Hippocampal formation (tissue), 2 donors: ENCODE data around the gene ASB15.
A peak's percentile ranks its signal among the peaks of the same experiment; 100 is the strongest.
"Not testable (repeated sequence)": the region's sequence is repeated elsewhere in the genome, so short reads cannot be mapped to it uniquely, and the experiment has no call there.

Experiments used
- DNase-seq, 2 donors: peaks; one replicate each; lab custom pipeline; 2025; lab: John Stamatoyannopoulos, UW

Gene ASB15

GRCh38 chr7:123601530-123601929, at the start of gene ASB15:
Gene ASB15 (plus strand): TSS chr7:123601821. CDS start chr7:123614503, 12,682 bp downstream.
- DNase-seq, result no peak

GRCh38 chr7:123552134-123552533, 49.5 kb upstream of the ASB15 start:
- not testable (repeated sequence) for DNase-seq

DNA sequence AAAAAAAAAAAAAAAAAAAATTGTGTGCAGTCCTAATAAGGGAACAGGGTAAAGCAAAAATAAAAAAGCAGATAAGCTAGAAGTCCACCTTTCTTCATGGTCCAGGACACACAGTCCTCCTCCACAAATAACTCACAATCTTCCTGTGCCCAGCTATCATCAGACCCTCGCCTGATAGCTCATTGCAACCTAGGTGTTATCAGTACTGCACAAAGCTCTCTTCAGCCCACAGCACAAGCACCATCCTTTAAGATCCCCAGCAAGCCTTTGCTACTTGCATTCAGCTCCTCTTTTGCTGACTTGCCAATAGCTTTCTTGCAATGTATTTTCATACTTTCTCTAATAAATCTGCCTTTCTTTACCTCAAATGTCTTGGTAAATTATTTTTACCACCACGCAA, 49.0 kb upstream of the ASB15 start:
- no peak for DNase-seq

DNA sequence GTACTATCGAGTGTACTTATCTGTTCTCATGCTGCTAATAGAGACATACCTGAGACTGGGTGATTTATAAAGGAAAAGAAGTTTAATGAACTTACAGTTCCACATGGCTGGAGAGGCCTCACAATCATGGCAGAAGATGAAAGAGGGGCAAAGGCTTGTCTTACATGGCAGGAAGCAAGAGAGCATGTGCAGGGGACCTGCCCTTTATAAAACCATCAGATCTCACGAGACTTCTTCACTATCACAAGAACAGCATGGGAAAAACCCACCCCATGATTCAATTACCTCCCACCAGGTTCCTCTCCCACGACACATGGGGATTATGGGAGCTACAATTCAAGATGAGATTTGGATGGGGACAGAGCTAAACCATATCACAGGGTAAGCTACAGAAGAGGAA, 48.5 kb upstream of the ASB15 start:
- DNase-seq, result no peak

DNA sequence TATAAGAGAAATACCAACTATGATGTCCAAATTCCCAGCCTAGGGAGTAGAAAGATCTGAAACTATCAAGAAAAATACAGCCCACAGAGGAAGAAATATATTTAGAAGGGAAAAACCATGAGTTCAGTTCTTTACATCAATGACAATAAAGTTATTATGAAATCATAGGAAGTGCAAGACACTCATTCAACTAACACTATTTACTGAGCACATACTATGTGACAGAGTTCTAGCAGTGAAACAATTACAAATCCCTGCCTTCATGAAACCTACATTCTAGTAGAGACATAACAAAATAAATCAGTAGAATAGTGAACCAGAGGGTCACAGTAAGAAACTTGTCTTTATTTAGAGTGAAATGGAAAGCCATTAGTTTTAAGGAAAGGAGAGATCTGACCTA, 46.1 kb upstream of the ASB15 start:
- DNase-seq, result no peak

DNA sequence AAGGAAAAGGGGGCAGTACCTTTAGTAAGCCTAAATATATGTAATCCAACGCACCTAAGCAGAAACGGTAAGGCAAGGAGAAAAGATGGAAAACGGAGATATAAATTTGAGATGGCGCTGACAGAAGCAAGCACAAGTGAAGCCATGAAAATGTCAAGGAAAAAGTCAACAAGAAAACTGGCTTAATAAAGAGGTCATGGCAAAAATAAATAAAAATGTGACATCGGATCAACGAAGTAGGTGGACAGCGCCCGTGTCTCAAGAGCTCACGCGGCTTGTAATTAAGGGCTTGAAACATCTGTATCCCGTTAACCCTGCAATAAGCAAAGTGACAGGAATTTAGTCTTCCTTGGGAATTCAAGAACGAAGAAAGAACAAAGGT, 44.6 kb upstream of the ASB15 start:
- DNase-seq, result no peak

DNA sequence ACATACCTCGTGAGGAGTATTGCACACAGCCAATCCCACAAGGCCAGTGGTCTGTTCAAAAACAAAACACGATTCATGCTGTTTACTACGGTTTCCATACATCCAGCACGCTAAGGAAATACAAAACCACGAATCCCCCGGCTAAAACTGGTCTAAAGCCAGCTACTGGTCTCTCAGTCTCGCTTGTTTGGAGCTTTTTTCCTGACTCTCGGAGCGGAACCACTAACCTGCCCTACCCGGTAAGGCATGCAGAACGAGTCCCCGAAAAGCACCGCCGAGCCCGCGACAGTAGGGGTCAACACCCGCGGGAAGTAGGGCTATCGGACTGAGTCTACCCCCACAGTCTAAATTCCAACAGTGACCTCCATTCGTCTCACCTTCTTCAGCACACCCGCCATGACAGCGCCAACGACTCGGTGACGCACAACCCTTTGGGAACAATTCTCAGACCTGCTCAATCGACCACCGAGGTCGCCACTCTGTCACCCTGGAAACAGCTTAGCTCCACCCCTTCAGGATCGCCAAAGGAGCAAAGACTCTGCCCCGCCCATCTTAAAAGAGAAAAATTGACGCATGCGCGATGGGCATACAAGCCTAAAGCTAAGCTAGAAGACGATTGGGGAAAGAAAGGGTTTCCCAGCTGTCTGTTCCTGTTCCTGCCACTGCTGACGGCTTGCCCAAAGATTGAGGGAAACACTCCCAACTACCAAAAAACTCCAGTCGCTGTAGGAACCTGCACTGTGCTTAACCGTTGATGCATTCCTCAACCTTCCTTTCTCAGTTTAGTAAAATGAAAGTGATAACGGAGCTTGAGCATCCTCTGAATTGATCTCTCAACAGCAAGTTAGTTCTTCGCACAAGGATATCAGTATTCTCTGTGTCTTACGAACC, 44.0 kb upstream of the ASB15 start, which contains the start of gene NDUFA5:
NDUFA5 (minus strand) TSS at position 421 of the 891 bp plus-strand sequence; CDS start at position 398, 23 bp downstream.
- peak; percentile 97 to 99 for DNase-seq

GRCh38 chr7:123558289-123558874, 43.2 kb upstream of the ASB15 start:
- no peak for DNase-seq

DNA sequence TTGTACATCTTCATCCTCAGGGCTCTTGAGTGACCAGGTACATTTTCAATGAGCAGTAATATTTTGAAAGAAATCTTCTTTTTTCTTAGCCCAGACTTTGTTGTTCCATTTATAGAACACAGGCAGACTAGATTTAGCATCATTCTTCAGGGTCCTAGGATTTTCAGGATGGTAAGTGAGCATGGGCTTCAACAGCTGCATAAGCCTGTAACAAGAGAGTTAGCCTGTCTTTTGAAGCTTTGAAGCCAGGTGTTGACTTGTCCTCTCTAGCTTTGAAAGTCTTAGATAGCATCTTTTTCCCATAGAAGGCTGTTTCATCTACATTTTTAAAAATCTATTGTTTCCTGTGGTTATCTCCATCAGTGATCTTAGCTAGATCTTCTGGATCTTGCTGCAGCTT, 39.5 kb upstream of the ASB15 start:
- DNase-seq, result no peak

DNA sequence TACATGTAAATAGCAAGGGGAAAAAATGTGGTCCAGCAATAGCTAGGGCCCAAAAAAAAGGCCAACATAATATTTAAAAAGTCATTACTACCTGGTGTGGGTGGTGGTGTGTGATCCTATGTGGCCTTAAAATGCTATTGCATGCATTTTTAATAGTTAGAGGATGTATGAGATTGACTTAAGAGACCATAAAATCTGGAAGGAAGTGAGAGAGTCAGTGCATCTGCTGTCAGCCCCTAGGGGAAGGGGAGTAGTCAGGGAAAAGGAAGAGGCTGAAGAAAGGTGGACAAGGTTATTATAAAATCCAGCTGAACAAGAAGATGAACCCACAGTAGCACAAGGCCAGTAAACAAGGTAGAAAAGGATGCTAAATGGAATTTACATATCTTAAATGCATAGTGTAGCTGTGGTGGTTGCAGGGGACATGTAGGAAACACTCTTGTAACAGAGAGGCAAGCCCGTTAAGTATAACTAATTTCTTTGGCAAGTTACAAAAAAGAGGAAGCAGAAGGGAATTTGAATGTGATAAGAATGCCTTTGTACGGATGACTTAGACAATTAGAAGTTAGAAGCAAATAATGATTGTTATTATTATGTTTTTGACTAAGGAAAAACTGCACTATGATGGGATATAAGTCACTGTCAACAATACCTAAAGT, 32.1 kb upstream of the ASB15 start:
- DNase-seq, result no peak

GRCh38 chr7:123570390-123571182, 31.0 kb upstream of the ASB15 start:
- no peak for DNase-seq

DNA sequence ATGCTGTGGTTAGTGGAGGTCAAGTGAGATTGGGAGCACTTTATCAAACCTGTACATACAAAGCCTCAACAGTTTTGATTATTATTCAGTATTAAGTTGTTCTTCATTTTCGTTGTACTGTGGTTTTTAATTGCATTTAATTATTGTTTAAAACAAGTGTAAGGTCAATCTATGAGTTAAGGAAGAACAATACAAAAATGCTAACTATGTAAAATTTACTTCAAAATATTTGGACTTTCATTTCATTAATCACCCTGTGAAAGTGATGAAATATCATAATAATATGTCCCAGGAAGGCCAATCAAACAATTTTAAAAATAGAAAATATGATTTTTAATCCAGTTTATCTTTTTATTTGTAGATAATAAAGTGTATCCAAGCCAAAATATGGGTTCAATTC, 30.4 kb upstream of the ASB15 start:
- DNase-seq, result no peak

DNA sequence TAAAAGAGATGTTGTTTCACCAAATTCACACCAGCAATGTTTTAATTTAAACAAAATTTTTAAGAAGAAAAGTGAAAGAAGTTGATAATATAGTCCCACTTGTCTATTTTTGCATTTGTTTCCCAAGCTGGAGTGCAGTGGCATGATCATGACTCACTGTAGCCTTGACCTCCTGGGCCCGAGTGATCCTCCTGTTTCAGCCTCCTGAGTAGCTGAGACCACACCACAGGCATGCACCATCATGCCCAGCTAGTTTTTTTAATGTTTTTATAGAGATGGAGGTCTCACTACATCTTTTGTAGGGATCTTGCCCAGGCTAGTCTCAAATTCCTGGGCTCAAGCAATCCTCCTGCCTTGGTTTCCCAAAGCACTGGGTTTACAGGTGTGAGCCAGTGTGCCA, 29.9 kb upstream of the ASB15 start:
- no peak for DNase-seq

DNA sequence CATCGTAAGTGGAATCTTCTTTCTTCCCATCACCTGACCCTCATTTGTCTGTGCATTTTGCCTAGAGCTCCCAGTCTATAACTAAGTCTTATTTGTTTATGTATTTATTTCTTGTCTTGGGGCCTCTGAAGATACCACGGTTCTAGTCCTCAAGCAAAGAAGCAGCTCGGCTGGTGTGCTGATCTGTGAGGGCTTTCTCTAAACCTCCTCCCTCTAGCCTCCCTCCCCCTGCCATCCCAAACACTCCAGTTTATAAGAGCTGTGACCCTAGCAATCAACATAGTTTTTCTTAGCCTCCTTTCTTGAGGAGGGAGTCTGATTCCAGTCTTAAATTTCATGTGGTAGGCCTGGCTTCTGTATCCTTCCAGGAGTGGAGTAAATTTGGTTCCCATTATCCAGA, 28.3 kb upstream of the ASB15 start:
- no peak for DNase-seq

DNA sequence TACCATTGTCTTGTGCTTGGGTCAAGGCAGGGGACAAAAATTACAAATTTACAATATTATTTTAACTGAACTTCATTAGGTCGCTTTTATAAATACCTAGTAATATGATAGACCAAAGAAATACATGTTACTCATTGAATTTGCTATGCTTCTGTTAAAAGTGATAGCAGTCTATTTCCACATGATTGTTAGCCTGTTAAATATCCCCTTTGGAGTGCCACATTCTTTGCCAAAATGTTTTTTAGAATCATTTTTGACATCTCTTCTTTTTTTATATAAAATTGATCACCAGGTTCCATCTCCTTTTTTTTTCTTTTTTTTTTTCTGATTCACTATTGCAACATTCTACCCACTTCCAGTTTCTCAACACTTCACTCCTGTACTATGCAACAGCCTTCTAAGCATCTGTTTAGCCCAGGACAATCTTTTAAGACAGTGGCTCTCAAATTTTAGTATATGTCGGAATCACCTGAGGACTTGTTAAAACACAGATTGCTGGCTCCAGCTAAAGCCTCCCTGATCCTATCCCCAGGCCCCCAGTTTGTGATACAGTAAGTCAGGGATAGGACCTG, 27.6 kb upstream of the ASB15 start:
- DNase-seq, result no peak

DNA sequence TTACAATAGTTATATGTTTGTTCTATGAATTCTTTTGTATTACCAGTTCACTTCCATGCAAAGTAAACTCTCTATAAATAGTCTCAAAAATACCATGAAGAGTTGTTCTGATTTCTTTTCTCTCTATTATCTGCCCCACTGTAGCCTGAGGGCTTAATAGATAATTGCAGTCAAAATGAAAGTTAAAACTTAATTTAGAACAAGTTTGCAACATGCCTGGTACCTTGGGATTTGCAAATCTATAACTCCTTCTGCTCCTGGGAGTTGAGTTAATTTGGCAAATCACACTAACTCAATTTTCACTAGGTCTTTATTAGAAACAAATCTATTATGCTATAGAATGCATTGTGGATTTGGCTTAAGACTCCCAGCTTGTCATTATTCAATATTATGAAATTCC, 22.2 kb upstream of the ASB15 start:
- no peak for DNase-seq

DNA sequence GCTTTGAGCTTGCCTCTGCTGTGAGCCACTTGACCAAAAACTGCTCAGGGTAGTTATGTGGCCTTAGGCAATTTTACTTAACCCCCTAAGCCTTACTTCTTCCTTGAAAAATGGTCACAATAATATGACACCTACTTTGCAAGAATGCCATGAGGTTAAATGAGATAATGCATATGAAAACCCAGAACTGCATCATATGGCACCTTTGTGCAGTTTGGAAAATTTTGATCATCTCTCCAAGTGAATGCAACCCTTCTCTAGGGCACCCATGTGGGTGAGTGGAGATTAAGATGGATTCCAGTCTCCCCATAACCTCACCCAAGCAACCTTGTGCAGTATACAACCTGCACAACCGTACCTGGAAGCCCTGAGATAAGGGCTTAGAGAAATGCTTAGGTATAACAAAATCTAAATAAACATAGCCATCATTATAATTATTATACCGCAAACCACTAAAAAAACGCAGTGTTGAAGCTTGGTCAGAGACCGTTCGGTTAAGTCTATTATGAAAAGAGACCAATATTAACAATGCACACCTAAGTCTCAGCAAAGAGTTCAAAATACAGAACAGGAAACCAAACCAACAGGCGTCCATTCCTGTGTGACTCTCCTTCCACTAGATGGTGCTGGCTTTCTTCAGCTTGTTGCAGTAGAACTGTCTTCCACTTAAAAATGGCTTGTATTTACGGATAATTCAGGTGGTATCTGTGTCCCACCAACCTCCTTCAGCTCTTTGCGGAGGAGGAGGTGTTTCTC, 21.0 kb upstream of the ASB15 start:
- DNase-seq, result peak in 1 of 2 donors; percentile 6

DNA sequence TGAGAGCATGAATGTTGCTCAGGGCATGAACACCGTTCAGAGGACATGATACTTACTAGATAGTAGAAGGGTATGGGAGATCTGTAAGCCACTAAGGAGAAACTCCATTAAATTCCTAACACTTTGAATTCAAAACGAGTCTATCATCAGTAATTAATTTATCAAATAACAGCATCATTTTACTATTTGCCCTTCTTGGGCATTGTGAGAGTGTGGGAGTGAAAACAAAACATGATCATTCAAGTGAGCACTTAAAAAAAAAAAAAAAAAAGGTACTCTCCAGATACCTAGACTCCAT, 20.5 kb upstream of the ASB15 start:
- no peak for DNase-seq

DNA sequence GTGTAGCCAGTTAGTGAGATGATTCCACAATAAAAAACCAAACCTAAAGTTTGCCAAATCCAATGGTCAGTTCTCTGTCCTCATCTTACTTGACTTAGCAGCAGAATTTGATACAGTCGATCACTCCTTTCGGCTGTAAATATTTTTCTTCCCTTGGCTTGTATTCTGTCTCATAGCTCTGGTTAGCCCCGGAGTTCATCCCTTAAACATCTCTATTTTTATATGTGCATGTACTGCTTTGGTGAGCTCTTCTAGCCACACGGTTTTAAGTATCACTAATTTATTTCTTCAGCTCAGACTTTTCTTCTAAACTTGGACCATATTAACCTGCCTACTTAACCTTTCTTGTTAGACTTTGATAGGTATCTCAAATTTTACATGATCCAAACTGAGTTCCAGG, 17.8 kb upstream of the ASB15 start:
- no peak for DNase-seq

GRCh38 chr7:123588376-123588775, 13.2 kb upstream of the ASB15 start:
- DNase-seq, result no peak

- no peak for DNase-seq
Measured at GRCh38 chr7:123594813-123595241, 6.8 kb upstream of the ASB15 start.
